Measurements from ENCODE around the gene APOA1. TPM values are rescaled to one million over a fixed set of nuclear protein-coding genes. Genes with fewer than 3 reads are reported as not detected.

APOA1 gene
- total and polyA plus RNA-seq, 2 experiments from 2014 or later = 0.23 TPM; not detected in 1

DNA sequence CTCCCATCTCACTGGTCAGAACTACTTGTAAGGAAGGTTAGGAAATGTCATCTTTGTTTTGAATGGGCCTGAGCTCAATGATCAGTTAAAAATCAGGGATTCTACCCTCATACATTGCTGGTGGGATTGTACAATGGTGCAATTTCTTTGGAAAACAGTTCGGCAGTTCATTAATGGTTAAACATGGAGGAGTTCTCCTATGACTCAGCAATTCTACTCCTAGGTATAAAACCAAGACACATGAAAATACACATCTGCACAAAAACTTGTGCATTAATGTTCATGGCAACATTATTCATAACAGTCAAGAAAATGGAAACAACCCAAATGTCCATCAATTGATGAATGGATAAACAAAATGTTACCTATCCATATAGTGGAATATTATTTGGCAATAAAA lies 40.9 kb downstream of the APOA1 start:
- peaks cover 24% of the 10 kb centered on the region for H3F3A ChIP-seq (ENCODE audit: insufficient read depth)
- in situ Hi-C loops (cut with MboI) = no loop called here
- no peak overlapping the region for H3K27ac ChIP-seq
- no peaks in the 10 kb centered on the region for H3K79me2 ChIP-seq (ENCODE audit: insufficient read depth)
- no peaks in the 10 kb centered on the region for H3K9me2 ChIP-seq (ENCODE audit: insufficient read depth)
- H3K4me3 ChIP-seq = no peak overlapping the region
- 88 to 95% methylated on average over 1 of the region's 1 CpG for WGBS, 2 experiments (ENCODE audit: low coverage in 1 of 2, low lambda C conversion rate in 2 of 2, missing lambda C conversion rate in 2 of 2)
- H4K20me1 ChIP-seq (ENCODE audit: insufficient read depth) = no peaks in the 10 kb centered on the region
- H3K9me3 ChIP-seq (ENCODE audit: low read depth) = no peaks in the 10 kb centered on the region
- no peak overlapping the region for H2AFZ ChIP-seq
- H3K4me1 ChIP-seq (ENCODE audit: insufficient read depth) = peaks cover 28% of the 10 kb centered on the region
- H3K4me2 ChIP-seq (ENCODE audit: unreplicated experiment) = no peak overlapping the region
- H3K9ac ChIP-seq = no peak overlapping the region
- H3K36me3 ChIP-seq (ENCODE audit: low read depth) = no peaks in the 10 kb centered on the region
- DNase-seq = no peak
- H3K27me3 ChIP-seq (replicated peaks; ENCODE audit: insufficient read depth) = no peaks in the 10 kb centered on the region
- no peak for TF ChIP-seq EZH2phosphoT487 (IDR thresholded peaks at IDR 0.05; ENCODE audit: insufficient read depth, low read depth)
- no peak for TF ChIP-seq EZH2 (IDR thresholded peaks at IDR 0.05; ENCODE audit: insufficient read depth, poor library complexity, severe bottlenecking)

DNA sequence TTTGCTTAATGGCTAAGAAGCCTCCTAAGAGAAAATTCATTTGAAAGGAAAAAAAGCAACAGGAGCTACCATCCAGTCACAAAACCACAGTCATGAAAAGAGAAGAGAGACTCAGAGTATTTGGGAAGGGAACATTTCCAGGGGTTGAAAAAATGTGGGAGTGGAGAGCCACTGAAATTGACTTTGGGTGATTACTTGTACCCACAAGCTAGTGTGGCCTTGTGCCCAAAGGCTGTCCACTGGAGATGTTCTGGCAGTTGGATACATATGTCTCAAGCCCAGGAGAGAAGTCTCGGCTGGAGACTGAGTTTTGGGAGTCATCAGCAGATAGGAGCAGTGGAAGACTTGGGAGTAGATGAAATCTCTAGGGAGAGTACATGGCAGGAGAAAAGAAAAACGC lies 42.6 kb downstream of the APOA1 start:
- Histone ChIP-seq H3K27me3 (replicated peaks; ENCODE audit: insufficient read depth) (no peaks in the 10 kb centered on the region), H2AFZ (no peak overlapping the region), H3K79me2 (ENCODE audit: insufficient read depth) (no peaks in the 10 kb centered on the region), H3K9me3 (ENCODE audit: low read depth) (no peaks in the 10 kb centered on the region), H3K36me3 (ENCODE audit: low read depth) (no peaks in the 10 kb centered on the region), H3K4me2 (ENCODE audit: unreplicated experiment) (no peak overlapping the region), H3K4me3 (no peak overlapping the region), H3F3A (ENCODE audit: insufficient read depth) (peaks cover 24% of the 10 kb centered on the region), H3K4me1 (ENCODE audit: insufficient read depth) (peaks cover 28% of the 10 kb centered on the region), H3K9me2 (ENCODE audit: insufficient read depth) (no peaks in the 10 kb centered on the region), H3K9ac (no peak overlapping the region), H4K20me1 (ENCODE audit: insufficient read depth) (no peaks in the 10 kb centered on the region), H3K27ac (no peak overlapping the region)
- DNase-seq = no peak
- 88 to 91% methylated on average over 2 of the region's 2 CpGs for WGBS, 2 experiments (ENCODE audit: low coverage in 1 of 2, low lambda C conversion rate in 2 of 2, missing lambda C conversion rate in 2 of 2)
- TF ChIP-seq EZH2phosphoT487 (IDR thresholded peaks at IDR 0.05; ENCODE audit: insufficient read depth, low read depth) (no peak), EZH2 (IDR thresholded peaks at IDR 0.05; ENCODE audit: insufficient read depth, poor library complexity, severe bottlenecking) (no peak)
- in situ Hi-C loops (cut with MboI) = no loop called here

DNA sequence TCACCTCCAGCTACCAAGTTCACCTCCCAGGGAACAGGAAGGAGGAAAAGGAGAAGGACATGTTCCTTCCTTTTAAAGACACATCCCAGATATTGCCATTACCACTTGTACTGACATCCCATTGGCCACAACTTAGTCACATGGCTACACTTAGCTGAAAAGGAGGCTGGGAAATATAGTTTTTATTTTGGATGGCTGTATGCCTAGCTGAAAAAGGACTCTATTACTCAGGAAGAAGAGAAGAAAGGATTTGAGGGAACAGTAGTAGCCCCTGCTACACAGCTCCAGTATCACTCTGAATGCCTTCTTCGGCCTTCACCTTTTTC lies 43.7 kb downstream of the APOA1 start:
- TF ChIP-seq EZH2 (IDR thresholded peaks at IDR 0.05; ENCODE audit: insufficient read depth, poor library complexity, severe bottlenecking) (no peak), EZH2phosphoT487 (IDR thresholded peaks at IDR 0.05; ENCODE audit: insufficient read depth, low read depth) (no peak)
- Histone ChIP-seq H3K27ac (no peak overlapping the region), H3K36me3 (ENCODE audit: low read depth) (no peaks in the 10 kb centered on the region), H3K27me3 (replicated peaks; ENCODE audit: insufficient read depth) (no peaks in the 10 kb centered on the region), H2AFZ (peak overlapping the region; percentile 6; the same call in 1 of the 2 replicates), H3F3A (ENCODE audit: insufficient read depth) (peaks cover 24% of the 10 kb centered on the region), H3K79me2 (ENCODE audit: insufficient read depth) (no peaks in the 10 kb centered on the region), H3K9me3 (ENCODE audit: low read depth) (no peaks in the 10 kb centered on the region), H3K9ac (no peak overlapping the region), H3K4me1 (ENCODE audit: insufficient read depth) (peaks cover 28% of the 10 kb centered on the region), H3K9me2 (ENCODE audit: insufficient read depth) (no peaks in the 10 kb centered on the region), H3K4me2 (ENCODE audit: unreplicated experiment) (peak overlapping the region; percentile 19), H3K4me3 (no peak overlapping the region), H4K20me1 (ENCODE audit: insufficient read depth) (no peaks in the 10 kb centered on the region)
- in situ Hi-C loops (cut with MboI) = no loop called here
- WGBS, 2 experiments (ENCODE audit: low coverage in 1 of 2, low lambda C conversion rate in 2 of 2, missing lambda C conversion rate in 2 of 2) = 97 to 100% methylated on average over 1 of the region's 1 CpG
- no peak for DNase-seq

DNA sequence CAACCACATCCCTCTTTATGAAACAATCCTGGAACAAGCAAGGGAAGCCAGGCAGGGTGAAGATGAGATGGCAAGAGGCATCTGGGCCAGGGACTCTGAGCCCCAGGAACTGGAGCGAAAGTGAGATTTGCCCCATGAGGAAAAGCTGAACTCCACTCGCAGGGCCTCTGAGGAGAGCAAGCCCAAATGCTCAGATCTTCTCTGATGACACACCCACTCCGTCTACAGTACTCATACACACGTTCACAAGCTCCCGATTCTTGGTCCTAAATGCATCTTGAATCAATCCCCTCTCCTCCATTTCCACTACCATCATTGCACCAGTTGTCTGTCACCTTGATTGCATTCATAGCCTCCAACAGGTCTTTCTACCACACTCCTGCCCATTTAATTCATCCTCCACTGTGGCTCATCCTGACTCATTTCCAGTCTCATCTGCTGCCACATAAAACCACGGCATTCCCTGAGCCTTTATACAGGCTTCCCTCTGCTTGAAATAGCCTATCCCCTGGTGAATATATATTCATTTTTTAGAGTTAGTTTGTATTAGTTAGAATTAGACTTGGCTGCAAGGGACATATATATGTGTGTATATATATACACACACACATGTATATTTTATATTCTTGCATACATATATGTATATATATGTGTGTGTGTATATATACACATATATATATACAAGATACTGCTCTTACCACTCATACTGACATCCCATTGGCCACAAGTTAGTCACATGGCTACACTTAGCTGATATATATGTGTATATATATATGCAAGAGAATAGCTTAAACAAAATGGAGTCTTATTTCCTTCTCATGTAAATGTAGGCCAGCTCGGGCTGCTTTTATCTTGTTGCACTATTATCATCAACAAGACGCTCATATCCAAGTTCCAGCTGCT lies 44.3 kb downstream of the APOA1 start:
- in situ Hi-C loops (cut with MboI) = no loop called here
- Histone ChIP-seq H2AFZ (peak overlapping the region; percentile 6; the same call in 1 of the 2 replicates), H3K4me3 (no peak overlapping the region), H3K4me1 (ENCODE audit: insufficient read depth) (peaks cover 33% of the 10 kb centered on the region), H3K79me2 (ENCODE audit: insufficient read depth) (no peaks in the 10 kb centered on the region), H3K27me3 (replicated peaks; ENCODE audit: insufficient read depth) (no peaks in the 10 kb centered on the region), H3K9ac (no peak overlapping the region), H3K27ac (0 out of 2 replicates have a peak overlapping the region, but pooled peaks have one; percentile 26), H3K36me3 (ENCODE audit: low read depth) (no peaks in the 10 kb centered on the region), H3K9me2 (ENCODE audit: insufficient read depth) (no peaks in the 10 kb centered on the region), H3K9me3 (ENCODE audit: low read depth) (no peaks in the 10 kb centered on the region), H3F3A (ENCODE audit: insufficient read depth) (peaks cover 24% of the 10 kb centered on the region), H4K20me1 (ENCODE audit: insufficient read depth) (no peaks in the 10 kb centered on the region), H3K4me2 (ENCODE audit: unreplicated experiment) (peak overlapping the region; percentile 21)
- no peak for TF ChIP-seq EZH2phosphoT487 (IDR thresholded peaks at IDR 0.05; ENCODE audit: insufficient read depth, low read depth)
- no peak for TF ChIP-seq EZH2 (IDR thresholded peaks at IDR 0.05; ENCODE audit: insufficient read depth, poor library complexity, severe bottlenecking)
- 41 to 43% methylated on average over 8 of the region's 8 CpGs for WGBS, 2 experiments (ENCODE audit: low coverage in 1 of 2, low lambda C conversion rate in 2 of 2, missing lambda C conversion rate in 2 of 2)
- DNase-seq = peak; percentile 92
